Colonic mucosa (tissue), 4 donors: ENCODE results near the gene TECPR2. TPM values are rescaled to one million over a fixed set of nuclear protein-coding genes. Genes with fewer than 3 reads are reported as not detected.

Experiments used
- DNase-seq: peaks from one replicate; pipeline ENCODE4 v3.0.0-alpha.2; 2020
- H3K27ac ChIP-seq: fragments of 200-600 bp; one replicate; pipeline ENCODE4 v1.8.0; 2021
- H3K27me3 ChIP-seq: fragments of 200-600 bp; one replicate; pipeline ENCODE4 v1.8.0; 2021
- H3K36me3 ChIP-seq: fragments of 200-600 bp; one replicate; pipeline ENCODE4 v1.8.0; 2021
- H3K4me1 ChIP-seq: fragments of 200-600 bp; one replicate; pipeline ENCODE4 v1.8.0; 2021; ENCODE audit warnings: mild to moderate bottlenecking
- H3K4me3 ChIP-seq: fragments of 200-600 bp; one replicate; pipeline ENCODE4 v1.8.0; 2021
- H3K9ac ChIP-seq, 2 donors: one replicate each; pipeline ENCODE4 v1.7.0; 2013; ENCODE audit warnings: control low read depth in 2 of 2, low read depth in 2 of 2, low read length in 2 of 2
- H3K9me3 ChIP-seq: fragments of 200-600 bp; one replicate; pipeline ENCODE4 v1.8.0; 2021
- intact Hi-C: fragments of 100-400 bp; cut with DNase I; formaldehyde crosslinking; loops from one replicate; pipeline ENCODE4 v1.14.1; 2022
- total RNA-seq, 2 donors: library from RNA; stranded (reverse); fragmentation: NEBNext Ultra II Directional in 1 of 2; extraction: Animal tissue kit (Norgen Biotek cat#: 25700) in 1 of 2; gene quantifications; one replicate each; pipeline ENCODE4 v1.2.1, GENCODE V29; 2021
- TF ChIP-seq, protein P1 (sequence below): fragments of 200-600 bp; IDR thresholded peaks from one replicate; pipeline ENCODE4 v1.8.0; 2022; ENCODE audit warnings: antibody characterized with exemption, mild to moderate bottlenecking
- donor health status: healthy.
- donor health status: DM: no; HTN: no; CAD: no.
- donor health status: DM: no; HTN: no; CAD: no.

TECPR2 gene
- total RNA-seq, 2 donors from 2014 or later: 16.5 to 18.2 TPM

GRCh38 chr14:102371361-102371760 is 8.6 kb downstream of the TECPR2 start:
- TF ChIP-seq, protein P1, sequence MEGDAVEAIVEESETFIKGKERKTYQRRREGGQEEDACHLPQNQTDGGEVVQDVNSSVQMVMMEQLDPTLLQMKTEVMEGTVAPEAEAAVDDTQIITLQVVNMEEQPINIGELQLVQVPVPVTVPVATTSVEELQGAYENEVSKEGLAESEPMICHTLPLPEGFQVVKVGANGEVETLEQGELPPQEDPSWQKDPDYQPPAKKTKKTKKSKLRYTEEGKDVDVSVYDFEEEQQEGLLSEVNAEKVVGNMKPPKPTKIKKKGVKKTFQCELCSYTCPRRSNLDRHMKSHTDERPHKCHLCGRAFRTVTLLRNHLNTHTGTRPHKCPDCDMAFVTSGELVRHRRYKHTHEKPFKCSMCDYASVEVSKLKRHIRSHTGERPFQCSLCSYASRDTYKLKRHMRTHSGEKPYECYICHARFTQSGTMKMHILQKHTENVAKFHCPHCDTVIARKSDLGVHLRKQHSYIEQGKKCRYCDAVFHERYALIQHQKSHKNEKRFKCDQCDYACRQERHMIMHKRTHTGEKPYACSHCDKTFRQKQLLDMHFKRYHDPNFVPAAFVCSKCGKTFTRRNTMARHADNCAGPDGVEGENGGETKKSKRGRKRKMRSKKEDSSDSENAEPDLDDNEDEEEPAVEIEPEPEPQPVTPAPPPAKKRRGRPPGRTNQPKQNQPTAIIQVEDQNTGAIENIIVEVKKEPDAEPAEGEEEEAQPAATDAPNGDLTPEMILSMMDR: no peak
- H3K9ac ChIP-seq: no peak overlapping the region
- intact Hi-C loops: no loop called here
- H3K9me3 ChIP-seq: no peaks in the 10 kb centered on the region
- H3K4me3 ChIP-seq: no peak overlapping the region
- H3K36me3 ChIP-seq: no peaks in the 10 kb centered on the region
- no peak overlapping the region for H3K27ac ChIP-seq
- H3K27me3 ChIP-seq: no peaks in the 10 kb centered on the region
- no peaks in the 10 kb centered on the region for H3K4me1 ChIP-seq
- no peak for DNase-seq

GRCh38 chr14:102373110-102373509 is 10.4 kb downstream of the TECPR2 start:
- Histone ChIP-seq H3K4me1 (no peaks in the 10 kb centered on the region), H3K27ac (no peak overlapping the region)

GRCh38 chr14:102374264-102374663 is 11.5 kb downstream of the TECPR2 start:
- intact Hi-C loops: no loop called here
- H3K9me3 ChIP-seq: no peaks in the 10 kb centered on the region
- TF ChIP-seq, protein P1: no peak

More at GRCh38 chr14:102373110-102373509, 10.4 kb downstream of the TECPR2 start:
- intact Hi-C loops: no loop called here
- H3K27me3 ChIP-seq: no peaks in the 10 kb centered on the region
- H3K9ac ChIP-seq: no peak overlapping the region
- H3K36me3 ChIP-seq: no peaks in the 10 kb centered on the region
- no peak for DNase-seq
- TF ChIP-seq, protein P1: no peak
- no peaks in the 10 kb centered on the region for H3K9me3 ChIP-seq
- H3K4me3 ChIP-seq: no peak overlapping the region

GRCh38 chr14:102375119-102375518 is 12.4 kb downstream of the TECPR2 start:
- H3K36me3 ChIP-seq: no peaks in the 10 kb centered on the region
- no peak for DNase-seq
- H3K4me1 ChIP-seq: no peaks in the 10 kb centered on the region
- no peak overlapping the region for H3K9ac ChIP-seq
- no peaks in the 10 kb centered on the region for H3K27me3 ChIP-seq
- H3K4me3 ChIP-seq: no peak overlapping the region
- TF ChIP-seq, protein P1: no peak
- no peaks in the 10 kb centered on the region for H3K9me3 ChIP-seq
- intact Hi-C loops: no loop called here
- no peak overlapping the region for H3K27ac ChIP-seq

More at GRCh38 chr14:102374264-102374663, 11.5 kb downstream of the TECPR2 start:
- Histone ChIP-seq H3K4me1 (no peaks in the 10 kb centered on the region), H3K27me3 (no peaks in the 10 kb centered on the region), H3K27ac (no peak overlapping the region), H3K36me3 (no peaks in the 10 kb centered on the region), H3K4me3 (no peak overlapping the region), H3K9ac (no peak overlapping the region)
- DNase-seq: no peak

DNA sequence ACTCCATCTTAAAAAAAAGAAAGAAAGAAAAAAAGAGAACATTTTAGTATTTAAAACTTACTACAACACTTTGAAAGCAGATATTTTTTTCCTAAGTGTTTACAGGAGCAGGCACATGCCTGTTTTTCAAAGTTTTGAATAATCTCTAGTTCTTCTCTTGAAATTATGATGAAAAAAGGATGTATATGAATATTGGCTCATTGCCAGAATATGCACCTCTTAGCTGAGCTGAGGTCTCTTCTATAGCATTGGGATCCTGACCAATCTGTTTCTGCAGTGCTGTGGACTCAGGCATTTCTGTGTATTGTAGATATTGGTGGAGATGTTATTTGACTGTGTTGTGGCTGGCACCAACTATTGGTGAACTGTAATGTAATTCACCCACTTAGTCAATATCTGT is 15.0 kb downstream of the TECPR2 start:
- Histone ChIP-seq H3K36me3 (no peaks in the 10 kb centered on the region), H3K27me3 (no peaks in the 10 kb centered on the region), H3K4me1 (no peaks in the 10 kb centered on the region), H3K4me3 (no peak overlapping the region), H3K9ac (no peak overlapping the region), H3K9me3 (no peaks in the 10 kb centered on the region), H3K27ac (no peak overlapping the region)
- TF ChIP-seq, protein P1: no peak
- DNase-seq: no peak
- intact Hi-C loops: no loop called here
